Measurements from ENCODE around the gene LNPK.
A peak's percentile ranks its signal among the peaks of the same experiment; 100 is the strongest.
"Not testable (repeated sequence)": the region's sequence is repeated elsewhere in the genome, so short reads cannot be mapped to it uniquely, and the experiment has no call there.

Gene LNPK, protein sequence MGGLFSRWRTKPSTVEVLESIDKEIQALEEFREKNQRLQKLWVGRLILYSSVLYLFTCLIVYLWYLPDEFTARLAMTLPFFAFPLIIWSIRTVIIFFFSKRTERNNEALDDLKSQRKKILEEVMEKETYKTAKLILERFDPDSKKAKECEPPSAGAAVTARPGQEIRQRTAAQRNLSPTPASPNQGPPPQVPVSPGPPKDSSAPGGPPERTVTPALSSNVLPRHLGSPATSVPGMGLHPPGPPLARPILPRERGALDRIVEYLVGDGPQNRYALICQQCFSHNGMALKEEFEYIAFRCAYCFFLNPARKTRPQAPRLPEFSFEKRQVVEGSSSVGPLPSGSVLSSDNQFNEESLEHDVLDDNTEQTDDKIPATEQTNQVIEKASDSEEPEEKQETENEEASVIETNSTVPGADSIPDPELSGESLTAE

GRCh38 chr2:176001916-176002687, at the start of gene LNPK:
Gene LNPK, minus strand, starts transcription at chr2:176002267. Its CDS starts 6,683 bp downstream, at chr2:175995584.
- peak; percentile 87 for DNase-seq

DNA sequence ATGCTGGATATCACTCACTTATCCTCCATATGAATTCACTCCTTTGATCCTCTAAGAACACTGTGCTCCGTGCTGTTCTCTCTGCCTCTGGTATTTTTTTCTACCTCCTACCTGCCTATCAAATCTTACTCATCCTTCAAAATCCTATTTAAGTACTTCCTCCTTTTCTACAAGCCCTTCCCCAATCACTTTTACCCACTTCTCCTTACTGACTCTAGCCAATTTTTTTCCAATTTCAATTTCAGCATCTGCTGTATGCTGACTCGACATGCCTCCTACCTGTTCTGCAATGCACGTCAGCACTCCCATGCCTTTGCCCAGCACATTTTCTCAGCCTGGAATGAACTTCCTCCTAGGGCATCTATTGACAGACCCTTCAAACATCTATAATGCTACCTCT, 37.3 kb upstream of the LNPK start:
- DNase-seq, result no peak

GRCh38 chr2:176038694-176039093, 36.6 kb upstream of the LNPK start:
- DNase-seq, result no peak

DNA sequence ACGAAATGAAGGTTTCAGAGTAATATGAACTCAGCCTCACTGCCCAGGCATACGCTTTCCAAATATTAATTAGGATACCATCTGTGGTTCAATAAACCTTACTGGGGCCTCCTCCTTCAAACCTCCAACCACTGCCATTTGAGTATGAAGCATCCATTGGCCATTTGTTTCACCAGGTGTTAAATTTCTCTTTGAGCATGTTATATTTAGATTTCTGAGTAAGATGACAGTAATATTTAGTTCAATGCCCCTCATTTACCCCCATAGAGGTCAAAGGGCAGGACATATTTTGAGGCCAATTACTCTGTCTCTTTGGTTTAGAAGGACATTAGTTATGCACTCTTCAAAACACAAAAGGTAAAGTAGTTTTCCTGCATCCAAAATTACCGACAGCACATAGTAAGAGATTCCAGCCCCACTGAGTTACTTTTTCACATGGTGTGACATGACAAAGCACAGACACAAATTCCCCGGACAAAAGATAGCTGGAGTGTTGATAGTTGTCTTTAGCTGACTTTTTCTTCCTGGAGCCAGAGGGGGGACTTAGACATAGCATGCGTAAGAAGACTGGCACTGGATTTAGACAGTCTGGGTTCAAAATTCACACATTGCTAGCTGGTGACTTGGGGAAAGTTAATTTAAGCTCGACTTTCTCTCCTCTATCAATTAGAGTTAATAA, 33.1 kb upstream of the LNPK start:
- DNase-seq, result no peak

DNA sequence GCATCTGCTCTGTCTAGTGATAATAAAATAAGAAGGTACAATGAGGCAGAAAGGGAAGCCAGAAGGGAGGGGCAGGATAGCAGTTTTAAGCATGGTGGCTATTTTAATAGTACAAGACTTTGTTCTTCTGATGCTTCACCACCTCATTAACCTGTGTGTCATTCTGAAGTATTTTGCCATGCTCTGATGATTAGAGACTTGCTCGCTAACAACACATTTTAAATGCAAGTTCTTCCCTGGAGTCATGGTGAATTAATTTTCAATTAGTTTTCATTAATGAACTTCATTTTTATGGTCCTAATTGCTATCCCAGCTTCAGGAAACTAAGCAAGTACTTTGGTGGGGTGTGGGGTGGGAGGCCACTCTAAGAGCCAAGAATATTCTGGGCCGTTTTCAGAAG, 25.7 kb upstream of the LNPK start:
- no peak for DNase-seq

GRCh38 chr2:176025932-176026331, 23.9 kb upstream of the LNPK start:
- no peak for DNase-seq

- no peak for DNase-seq
These were observed 22.0 kb upstream of the LNPK start for GRCh38 chr2:176024083-176024482.

DNA sequence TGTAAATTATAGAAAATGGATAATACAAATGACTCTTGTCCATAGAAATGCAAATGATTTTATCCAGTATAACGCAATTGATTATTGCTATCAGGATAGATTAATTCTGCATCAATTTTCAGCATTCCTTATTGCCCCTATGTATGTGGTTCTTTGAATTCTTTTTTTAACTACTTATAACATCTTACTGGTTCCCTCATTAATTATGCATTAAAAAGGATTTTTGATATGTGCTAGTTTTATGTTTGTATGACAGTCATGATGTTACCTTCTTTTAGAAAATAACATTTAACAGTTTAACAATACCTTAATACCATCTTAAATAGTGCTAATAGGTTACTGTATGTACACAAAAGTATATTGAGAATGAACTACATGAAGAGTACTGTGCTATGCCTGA, 20.0 kb upstream of the LNPK start:
- no peak for DNase-seq

GRCh38 chr2:176020400-176020799, 18.3 kb upstream of the LNPK start:
- no peak for DNase-seq

DNA sequence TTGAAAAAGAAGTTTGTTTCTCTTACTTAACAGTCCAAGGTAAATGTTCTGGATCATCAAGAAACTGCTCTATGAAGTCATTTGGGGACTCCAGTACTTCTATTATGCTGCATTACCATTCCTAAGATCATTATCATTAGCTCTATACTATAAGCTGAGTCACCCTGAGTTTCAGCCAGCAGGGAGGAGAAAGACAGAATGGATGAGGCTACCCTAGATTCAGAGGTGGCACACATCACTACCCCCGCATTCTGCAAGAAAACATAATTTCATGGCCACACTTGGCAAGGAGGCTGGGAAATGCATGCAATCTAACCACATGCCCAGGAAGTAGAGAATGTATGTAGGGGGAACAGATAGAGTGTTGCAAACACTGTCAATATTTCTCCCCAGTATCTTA, 16.6 kb upstream of the LNPK start:
- DNase-seq, result no peak

DNA sequence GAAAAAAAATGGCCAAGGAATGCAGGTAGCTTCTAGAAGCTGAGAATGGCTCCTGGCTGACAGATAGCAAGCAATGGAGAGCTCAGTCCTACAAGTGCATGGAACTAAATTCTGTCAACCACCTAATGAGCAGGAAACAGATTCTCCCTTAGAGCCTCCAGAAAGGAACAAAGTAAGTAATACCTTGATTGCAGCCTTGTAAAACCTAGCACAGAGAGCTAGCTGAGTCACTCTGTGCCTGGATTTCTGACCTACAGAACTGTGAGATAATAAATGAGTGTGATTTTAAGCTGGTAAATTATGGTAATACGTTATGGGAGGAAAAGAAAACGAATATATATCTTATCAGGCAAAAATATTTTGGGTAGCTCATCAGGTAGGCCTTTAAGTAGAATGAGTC, 7.4 kb upstream of the LNPK start:
- DNase-seq, result no peak

- DNase-seq, result no peak
These were observed 2.9 kb upstream of the LNPK start for GRCh38 chr2:176004934-176005333.

DNA sequence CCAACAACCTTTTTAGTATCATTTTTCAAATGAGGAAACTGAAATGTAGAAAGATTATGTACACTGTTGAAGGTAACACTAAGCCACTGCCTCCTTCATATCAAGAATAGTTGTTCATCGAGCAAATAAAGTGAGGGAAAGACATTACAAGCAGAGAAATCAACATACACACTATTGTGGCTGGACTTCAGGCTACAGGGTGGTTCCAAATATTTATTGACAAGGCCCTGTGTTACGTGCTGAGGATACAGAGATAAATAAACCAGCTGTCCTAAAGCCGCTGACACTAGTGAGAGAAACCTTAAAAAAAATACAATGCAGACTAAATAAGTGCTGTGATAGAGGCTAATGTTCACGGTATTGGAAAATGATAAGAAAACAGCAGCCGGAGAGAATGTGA, 1.9 kb upstream of the LNPK start:
- no peak for DNase-seq

DNA sequence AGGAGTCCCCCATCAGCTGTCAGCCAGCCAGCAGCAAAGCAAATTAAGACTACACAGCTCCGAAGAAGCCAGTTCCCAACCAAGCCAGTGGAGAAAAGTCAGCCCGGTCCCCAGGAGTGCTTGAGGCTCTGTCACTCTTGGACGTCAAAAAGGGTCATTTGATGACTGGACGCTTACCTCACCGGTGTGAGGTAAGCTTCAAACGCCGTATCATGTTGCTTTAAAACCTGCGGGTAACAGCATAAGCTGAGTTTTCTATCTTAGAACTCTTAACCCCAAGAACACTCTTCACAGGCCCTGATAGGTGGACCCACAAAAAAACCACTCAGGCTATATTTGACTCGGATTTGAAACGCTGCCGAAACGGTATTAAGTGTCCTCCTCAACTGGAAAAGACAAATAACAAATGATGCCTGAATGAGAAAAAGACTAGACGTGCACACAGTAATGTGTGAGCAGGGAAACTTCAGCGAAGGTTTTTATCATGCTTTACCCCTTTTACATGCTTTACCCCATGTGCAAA, 682 bp upstream of the LNPK start:
- DNase-seq, result no peak

DNA sequence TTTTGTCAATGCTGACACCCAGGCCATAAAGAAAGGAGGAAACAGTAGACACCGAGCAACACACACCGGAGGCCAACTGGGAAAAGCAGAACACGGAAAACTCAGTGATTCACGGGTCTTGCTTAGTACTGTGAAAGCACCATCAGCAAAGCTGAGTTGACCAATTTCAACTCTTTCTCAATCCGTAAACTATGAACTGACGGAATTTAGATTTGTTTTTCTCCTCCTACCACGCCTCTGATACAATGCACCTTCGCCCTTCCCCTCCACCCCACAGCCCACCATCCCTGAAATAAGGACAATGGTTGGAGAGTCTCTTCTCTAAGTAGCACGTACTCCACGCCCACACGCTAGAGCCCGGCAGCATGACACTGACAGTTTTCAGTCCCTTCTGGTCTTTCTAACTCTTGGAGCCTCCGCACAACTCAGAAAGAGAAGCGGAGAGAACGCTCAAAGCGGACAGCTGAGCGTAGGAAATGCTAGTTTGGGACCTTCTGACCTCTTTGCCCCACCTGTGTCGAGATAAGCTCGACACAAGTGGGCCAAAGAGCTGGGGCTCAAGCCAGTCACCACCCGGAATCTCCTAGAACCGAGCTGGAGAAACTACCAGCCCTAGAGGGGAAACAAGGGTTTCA, 669 bp downstream of the LNPK start:
- peak; percentile 18 for DNase-seq

- no peak for DNase-seq
These were observed 2.7 kb downstream of the LNPK start for GRCh38 chr2:175999283-175999819.

- DNase-seq, result no peak
These were observed 12.0 kb downstream of the LNPK start for GRCh38 chr2:175990099-175990498.

DNA sequence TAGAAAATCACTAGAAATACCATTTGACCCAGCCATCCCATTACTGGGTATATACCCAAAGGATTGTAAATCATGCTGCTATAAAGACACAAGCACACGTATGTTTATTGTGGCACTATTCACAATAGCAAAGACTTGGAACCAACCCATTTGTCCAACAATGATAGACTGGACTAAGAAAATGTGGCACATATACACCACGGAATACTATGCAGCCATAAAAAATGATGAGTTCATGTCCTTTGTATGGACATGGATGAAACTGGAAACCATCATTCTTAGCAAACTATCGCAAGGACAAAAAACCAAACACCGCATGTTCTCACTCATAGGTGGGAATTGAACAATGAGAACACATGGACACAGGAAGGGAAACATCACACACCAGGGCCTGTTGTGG, 14.9 kb downstream of the LNPK start:
- not testable (repeated sequence) for DNase-seq

GRCh38 chr2:175984846-175985245, 17.2 kb downstream of the LNPK start:
- DNase-seq, result no peak

DNA sequence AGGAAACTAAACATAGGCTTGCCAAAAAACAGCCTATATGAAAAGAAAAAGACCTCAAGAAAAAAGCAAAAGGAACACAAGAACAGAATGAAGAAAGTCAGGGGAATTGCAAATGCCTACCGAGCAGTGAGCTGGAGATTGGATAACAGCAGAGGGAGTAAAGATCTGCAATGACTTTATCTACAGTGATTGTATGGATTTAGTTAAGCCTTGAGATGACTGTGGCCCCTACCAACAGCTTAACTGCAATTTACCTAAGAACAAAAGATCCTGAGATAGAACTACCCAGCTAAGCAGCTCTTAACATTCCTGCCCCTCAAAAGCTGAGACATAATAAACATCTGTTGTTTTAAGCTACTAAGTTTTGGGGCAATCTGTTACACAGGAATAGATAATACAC, 20.5 kb downstream of the LNPK start:
- DNase-seq, result no peak

- DNase-seq, result no peak
These were observed 25.5 kb downstream of the LNPK start for GRCh38 chr2:175976391-175977157.

- DNase-seq, result no peak
These were observed 28.7 kb downstream of the LNPK start for GRCh38 chr2:175973373-175973772.
